ENCODE data around the gene CTSK.
"Not testable (repeated sequence)": the region's sequence is repeated elsewhere in the genome, so short reads cannot be mapped to it uniquely, and the experiment has no call there.

CTSK gene
- 4.1 to 23.2 (median 13.8) reads per million in 9 experiments for total RNA-seq

- DNase-seq (no peak), ATAC-seq (replicated peaks) (no peak)
- no peak within 1 kb of the TSS for H3K4me3 Mint-ChIP-seq
- peaks cover 0 to 5% of the 10 kb centered on the region in 2 donors for H3K4me1 Mint-ChIP-seq (ENCODE audit: low read depth in 2 of 2)
- H3K36me3 Mint-ChIP-seq (ENCODE audit: insufficient read depth): no peaks in the 10 kb centered on the region
- H3K27me3 Mint-ChIP-seq: no peaks in the 10 kb centered on the region
- H3K27ac Mint-ChIP-seq: peak within 1 kb of the TSS; percentile 30 to 48
- H3K9me3 Mint-ChIP-seq: no peaks in the 10 kb centered on the region
Measured at GRCh38 chr1:150808121-150808520, at the start of gene CTSK. CTSK (minus strand) TSS chr1:150808260; CDS start chr1:150806805, 1,455 bp downstream.

- DNase-seq; H3K4me1 Mint-ChIP-seq (ENCODE audit: low read depth in 2 of 2); H3K9me3 Mint-ChIP-seq; H3K27ac Mint-ChIP-seq; H3K27me3 Mint-ChIP-seq; ATAC-seq (replicated peaks); H3K4me3 Mint-ChIP-seq: not testable (repeated sequence)
- H3K36me3 Mint-ChIP-seq (ENCODE audit: insufficient read depth): peaks cover 23% of the 10 kb centered on the region
Measured at GRCh38 chr1:150852734-150853133, 44.7 kb upstream of the CTSK start.

- H3K27ac Mint-ChIP-seq; DNase-seq; H3K4me3 Mint-ChIP-seq; ATAC-seq (replicated peaks); H3K27me3 Mint-ChIP-seq; H3K9me3 Mint-ChIP-seq; H3K4me1 Mint-ChIP-seq (ENCODE audit: low read depth in 2 of 2): not testable (repeated sequence)
- peaks cover 19% of the 10 kb centered on the region for H3K36me3 Mint-ChIP-seq (ENCODE audit: insufficient read depth)
Measured at GRCh38 chr1:150850801-150851362, 42.8 kb upstream of the CTSK start.

DNA sequence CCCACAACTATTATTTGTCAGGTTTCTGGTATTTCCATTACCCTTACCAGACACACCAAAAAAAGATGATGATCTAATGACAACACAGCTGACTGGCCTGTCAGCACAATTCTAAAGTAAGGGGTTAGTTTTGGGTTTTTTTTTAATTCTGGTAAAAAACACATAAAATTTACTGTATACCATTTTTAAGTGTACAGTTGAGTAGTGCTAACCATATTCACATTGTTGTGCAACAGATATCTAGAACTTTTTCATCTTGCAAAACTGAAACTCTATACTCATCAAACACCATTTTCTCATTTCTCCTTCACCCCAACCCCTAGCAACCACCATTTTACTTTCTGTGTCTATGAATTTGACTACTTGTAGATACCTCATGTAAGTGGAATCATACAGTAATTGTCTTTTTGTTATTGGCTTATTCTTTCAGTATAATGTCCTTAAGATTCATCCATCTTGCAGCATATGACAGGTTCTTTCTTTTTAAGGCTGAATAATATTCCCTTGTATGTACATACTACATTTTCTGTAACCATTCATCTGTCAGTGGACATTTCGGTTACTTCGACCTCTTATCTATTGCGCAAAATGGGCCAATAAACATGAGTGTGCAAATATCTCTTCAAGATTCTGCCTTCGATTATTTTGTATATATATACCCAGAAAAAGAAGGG is 38.5 kb upstream of the CTSK start:
- no peaks in the 10 kb centered on the region for H3K9me3 Mint-ChIP-seq
- H3K36me3 Mint-ChIP-seq (ENCODE audit: insufficient read depth): peaks cover 4% of the 10 kb centered on the region
- ATAC-seq (replicated peaks) (no peak), DNase-seq (no peak)
- no peaks in the 10 kb centered on the region for H3K4me1 Mint-ChIP-seq (ENCODE audit: low read depth in 2 of 2)
- H3K4me3 Mint-ChIP-seq: no peak overlapping the region
- no peak overlapping the region for H3K27ac Mint-ChIP-seq
- no peaks in the 10 kb centered on the region for H3K27me3 Mint-ChIP-seq

GRCh38 chr1:150843474-150843873 is 35.4 kb upstream of the CTSK start:
- Mint-ChIP-seq H3K27me3 (no peaks in the 10 kb centered on the region), H3K4me1 (ENCODE audit: low read depth in 2 of 2) (no peaks in the 10 kb centered on the region), H3K4me3 (no peak overlapping the region), H3K27ac (peak overlapping the region in 1 of 2 donors; percentile 59), H3K9me3 (no peaks in the 10 kb centered on the region), H3K36me3 (ENCODE audit: insufficient read depth) (peaks cover 18% of the 10 kb centered on the region)
- ATAC-seq (replicated peaks) (no peak), DNase-seq (no peak)

- H3K27me3 Mint-ChIP-seq: no peaks in the 10 kb centered on the region
- ATAC-seq (replicated peaks) (no peak), DNase-seq (no peak)
- H3K36me3 Mint-ChIP-seq (ENCODE audit: insufficient read depth): peaks cover 18% of the 10 kb centered on the region
- no peaks in the 10 kb centered on the region for H3K4me1 Mint-ChIP-seq (ENCODE audit: low read depth in 2 of 2)
- no peaks in the 10 kb centered on the region for H3K9me3 Mint-ChIP-seq
- no peak overlapping the region for H3K4me3 Mint-ChIP-seq
- peak overlapping the region in 1 of 2 donors; percentile 78 for H3K27ac Mint-ChIP-seq
Measured at GRCh38 chr1:150842964-150843363, 34.9 kb upstream of the CTSK start.

DNA sequence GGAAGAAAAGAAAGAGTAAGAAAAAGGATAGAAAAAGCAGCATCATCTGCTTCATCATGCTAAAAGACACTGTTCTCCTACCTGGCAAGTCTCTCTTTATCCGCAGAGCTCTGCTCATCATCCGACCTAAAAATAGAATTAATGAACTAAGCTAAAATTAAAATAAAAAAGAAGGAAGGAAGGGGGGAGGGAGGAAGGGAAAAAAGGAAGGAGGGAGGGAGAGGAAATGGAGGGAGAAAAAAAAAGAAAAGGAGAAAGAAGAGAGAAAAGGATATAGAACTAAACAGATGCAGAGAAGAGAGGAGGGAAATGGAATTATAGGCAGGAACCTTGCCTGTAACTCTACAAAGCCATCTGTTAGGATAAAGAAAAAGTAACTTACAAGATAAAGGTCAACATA is 34.3 kb upstream of the CTSK start:
- peak overlapping the region in 1 of 2 donors; percentile 78 for H3K27ac Mint-ChIP-seq
- DNase-seq: no peak
- no peaks in the 10 kb centered on the region for H3K4me1 Mint-ChIP-seq (ENCODE audit: low read depth in 2 of 2)

DNA sequence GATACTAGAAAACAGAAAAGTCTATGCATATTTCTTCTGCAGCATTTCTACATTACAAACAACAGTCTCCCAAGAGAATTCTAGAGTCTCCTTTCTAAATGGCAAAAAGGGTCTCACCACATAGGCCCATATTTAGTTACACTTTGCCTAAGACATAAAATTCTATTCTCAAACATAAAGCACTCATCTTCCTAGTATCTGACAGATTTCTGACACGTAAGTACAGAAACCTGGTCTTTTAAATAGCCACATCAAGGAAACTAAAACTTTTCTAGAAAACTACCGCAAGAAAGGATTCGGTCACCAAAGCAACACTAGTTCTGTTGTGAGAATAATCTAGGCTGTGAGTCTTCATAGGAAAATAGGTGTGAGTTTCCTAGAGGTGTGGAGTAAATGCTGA is 33.6 kb upstream of the CTSK start:
- no peak for DNase-seq
- H3K4me1 Mint-ChIP-seq (ENCODE audit: low read depth in 2 of 2): no peaks in the 10 kb centered on the region
- H3K27ac Mint-ChIP-seq: peak overlapping the region in 1 of 2 donors; percentile 78
- no peak for ATAC-seq (replicated peaks)
- H3K9me3 Mint-ChIP-seq: no peaks in the 10 kb centered on the region
- no peak overlapping the region for H3K4me3 Mint-ChIP-seq
- H3K36me3 Mint-ChIP-seq (ENCODE audit: insufficient read depth): peaks cover 25% of the 10 kb centered on the region
- no peaks in the 10 kb centered on the region for H3K27me3 Mint-ChIP-seq

More for the DNA sequence above, 34.3 kb upstream of the CTSK start:
- no peaks in the 10 kb centered on the region for H3K9me3 Mint-ChIP-seq
- no peaks in the 10 kb centered on the region for H3K27me3 Mint-ChIP-seq
- H3K4me3 Mint-ChIP-seq: no peak overlapping the region
- ATAC-seq (replicated peaks): no peak
- peaks cover 20% of the 10 kb centered on the region for H3K36me3 Mint-ChIP-seq (ENCODE audit: insufficient read depth)

GRCh38 chr1:150840850-150841249 is 32.8 kb upstream of the CTSK start:
- not testable (repeated sequence) for H3K4me3 Mint-ChIP-seq; H3K4me1 Mint-ChIP-seq (ENCODE audit: low read depth in 2 of 2); H3K27me3 Mint-ChIP-seq; DNase-seq; ATAC-seq (replicated peaks); H3K27ac Mint-ChIP-seq; H3K9me3 Mint-ChIP-seq
- H3K36me3 Mint-ChIP-seq (ENCODE audit: insufficient read depth): peaks cover 33% of the 10 kb centered on the region

- Mint-ChIP-seq H3K36me3 (ENCODE audit: insufficient read depth) (peaks cover 69% of the 10 kb centered on the region), H3K4me3 (no peak overlapping the region), H3K9me3 (no peaks in the 10 kb centered on the region), H3K27ac (no peak overlapping the region), H3K27me3 (no peaks in the 10 kb centered on the region), H3K4me1 (ENCODE audit: low read depth in 2 of 2) (no peaks in the 10 kb centered on the region)
- no peak for DNase-seq
- no peak for ATAC-seq (replicated peaks)
Measured at GRCh38 chr1:150836129-150836773, 28.2 kb upstream of the CTSK start.

- peaks cover 75% of the 10 kb centered on the region for H3K36me3 Mint-ChIP-seq (ENCODE audit: insufficient read depth)
- H3K9me3 Mint-ChIP-seq; H3K27me3 Mint-ChIP-seq; ATAC-seq (replicated peaks); DNase-seq; H3K4me3 Mint-ChIP-seq; H3K4me1 Mint-ChIP-seq (ENCODE audit: low read depth in 2 of 2); H3K27ac Mint-ChIP-seq: not testable (repeated sequence)
Measured at GRCh38 chr1:150833961-150834360, 25.9 kb upstream of the CTSK start.

GRCh38 chr1:150832597-150832996 is 24.5 kb upstream of the CTSK start:
- H3K27ac Mint-ChIP-seq: no peak overlapping the region
- no peaks in the 10 kb centered on the region for H3K27me3 Mint-ChIP-seq
- no peak for DNase-seq
- H3K9me3 Mint-ChIP-seq: no peaks in the 10 kb centered on the region
- H3K4me3 Mint-ChIP-seq: no peak overlapping the region
- no peak for ATAC-seq (replicated peaks)
- no peaks in the 10 kb centered on the region for H3K4me1 Mint-ChIP-seq (ENCODE audit: low read depth in 2 of 2)
- peaks cover 79% of the 10 kb centered on the region for H3K36me3 Mint-ChIP-seq (ENCODE audit: insufficient read depth)

DNA sequence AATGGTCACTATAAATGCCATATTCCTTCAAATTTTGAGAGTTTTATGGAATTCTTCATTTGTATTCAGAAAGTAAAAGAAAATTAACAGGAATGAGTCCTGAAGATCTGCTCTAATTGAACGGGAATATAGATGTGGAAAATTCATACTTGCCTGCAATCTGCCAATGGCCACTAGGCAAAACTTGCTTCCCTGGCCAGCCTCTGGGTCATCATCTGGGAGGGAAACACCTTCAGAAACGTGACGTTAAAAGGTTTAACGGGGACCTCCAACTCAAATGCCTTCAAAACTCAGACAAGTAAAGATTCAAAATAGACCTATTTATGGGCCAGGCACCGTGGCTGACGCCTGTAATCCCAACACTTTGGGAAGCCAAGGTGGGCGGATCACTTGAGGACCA is 21.7 kb upstream of the CTSK start:
- Mint-ChIP-seq H3K27ac (no peak overlapping the region), H3K4me3 (no peak overlapping the region), H3K9me3 (no peaks in the 10 kb centered on the region), H3K4me1 (ENCODE audit: low read depth in 2 of 2) (no peaks in the 10 kb centered on the region), H3K27me3 (no peaks in the 10 kb centered on the region), H3K36me3 (ENCODE audit: insufficient read depth) (peaks cover 73% of the 10 kb centered on the region)
- ATAC-seq (replicated peaks): no peak
- DNase-seq: no peak

GRCh38 chr1:150826299-150826698 is 18.2 kb upstream of the CTSK start:
- Mint-ChIP-seq H3K27ac (no peak overlapping the region), H3K9me3 (no peaks in the 10 kb centered on the region), H3K27me3 (no peaks in the 10 kb centered on the region), H3K4me3 (no peak overlapping the region), H3K36me3 (ENCODE audit: insufficient read depth) (peaks cover 82% of the 10 kb centered on the region), H3K4me1 (ENCODE audit: low read depth in 2 of 2) (no peaks in the 10 kb centered on the region)
- DNase-seq (no peak), ATAC-seq (replicated peaks) (no peak)
